Stimulated activated CD4-positive, alpha-beta T cell treated with anti-CD3 and anti-CD28 coated beads, Interleukin-4, amount 100 ng/mL, for 4 hours (primary cell): Measurements from ENCODE around the gene CCDC167.

Experiments
- DNase-seq, 2 experiments: peaks; one replicate each; pipeline ENCODE4 v3.0.0-alpha.2; 2020

The CCDC167 gene

DNA sequence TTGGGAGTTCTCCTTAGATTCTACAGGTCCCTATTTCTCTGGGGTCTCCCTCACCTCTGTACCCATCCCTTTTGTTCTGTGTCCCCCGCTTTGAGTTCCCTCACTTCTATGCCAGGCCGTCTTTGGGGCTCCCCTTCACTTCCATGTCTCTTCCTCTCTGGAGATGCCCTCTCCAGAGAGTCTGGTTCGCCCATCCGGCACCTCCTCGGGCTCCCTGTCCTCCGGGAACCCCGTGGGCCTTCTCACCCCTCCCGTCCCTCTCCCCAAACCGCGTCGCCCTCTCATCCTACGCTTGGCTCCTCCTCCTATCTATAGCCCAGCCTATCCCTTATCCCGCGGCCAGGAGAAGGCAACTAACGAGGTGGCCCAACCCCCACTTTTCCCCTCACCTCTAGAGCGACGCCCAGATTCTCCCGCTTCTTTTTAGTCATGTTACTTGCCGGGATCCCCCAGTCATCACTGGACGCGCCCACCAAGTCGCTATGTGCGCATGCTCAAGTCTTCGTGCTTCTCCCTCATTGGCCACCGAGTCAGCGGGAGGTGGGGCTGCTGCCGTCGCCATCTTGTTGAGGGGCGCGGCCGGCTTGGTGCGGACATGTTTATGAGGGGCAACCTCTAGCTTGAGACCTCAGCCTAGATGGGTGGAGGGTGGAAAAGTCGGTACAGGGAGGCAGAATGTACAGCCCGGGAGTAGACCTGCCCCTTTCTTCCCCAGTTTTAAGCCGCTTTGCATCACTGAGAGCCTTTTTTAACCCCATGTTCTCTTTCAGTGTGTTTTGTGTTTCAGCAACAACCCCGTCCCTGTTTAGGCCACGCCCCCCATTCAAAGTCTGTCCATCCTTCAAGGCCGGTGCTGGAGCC lies at the start of gene CCDC167:
TSS of gene CCDC167 (minus strand) at position 461 of the 861 bp plus-strand sequence. CDS start at position 431, 30 bp downstream.
- peak; percentile 93 to 96 for DNase-seq

DNA sequence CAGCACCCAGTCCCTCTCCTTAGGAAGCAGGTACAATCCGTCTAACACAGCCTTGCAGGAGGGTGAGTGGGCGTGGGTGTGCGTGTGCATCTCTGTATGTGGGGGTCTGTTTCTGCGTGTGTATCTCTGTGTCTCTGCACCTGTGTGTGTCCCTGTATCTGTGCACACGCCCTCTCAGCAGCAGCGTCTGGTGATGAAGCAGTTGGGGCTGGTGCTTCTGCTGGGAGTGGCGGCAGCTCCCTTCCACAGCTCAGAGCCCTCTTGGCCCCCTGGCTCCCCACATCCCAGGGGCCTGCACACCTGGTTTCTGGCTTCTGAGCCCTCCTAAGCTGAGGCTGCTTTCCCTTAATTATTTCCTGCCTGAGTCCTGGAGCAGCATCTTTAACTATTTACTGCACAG lies 49.5 kb upstream of the CCDC167 start:
- DNase-seq, result no peak

DNA sequence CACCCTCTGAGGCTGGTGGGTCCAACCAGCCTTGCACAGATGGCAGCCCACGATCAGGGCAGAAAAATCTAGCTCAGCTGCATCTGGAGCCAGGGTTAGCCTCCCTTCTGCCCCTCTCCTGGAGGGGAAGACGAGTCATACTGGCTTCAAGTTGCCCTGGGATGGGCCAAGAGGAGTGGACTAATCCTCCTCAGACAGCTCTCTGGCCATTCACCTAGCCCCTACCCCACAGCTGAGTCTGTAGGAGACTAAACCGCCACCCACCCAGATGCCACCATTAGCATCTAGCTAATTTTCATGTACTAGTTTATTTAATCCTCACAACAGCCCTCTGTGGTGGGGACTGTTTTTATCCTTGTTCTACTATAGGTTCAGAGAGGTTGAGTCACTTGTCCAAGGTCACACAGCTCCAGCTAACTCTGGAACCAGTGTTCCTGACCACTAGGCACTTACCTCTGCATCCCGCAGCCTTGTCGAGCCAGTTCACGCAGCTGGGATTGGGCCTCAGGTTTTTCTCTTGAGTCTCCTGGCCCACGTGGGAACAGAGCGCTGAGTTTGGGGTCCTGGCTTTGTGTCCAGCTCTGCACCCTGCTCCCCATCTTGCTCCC lies 48.5 kb upstream of the CCDC167 start:
- DNase-seq, result no peak

DNA sequence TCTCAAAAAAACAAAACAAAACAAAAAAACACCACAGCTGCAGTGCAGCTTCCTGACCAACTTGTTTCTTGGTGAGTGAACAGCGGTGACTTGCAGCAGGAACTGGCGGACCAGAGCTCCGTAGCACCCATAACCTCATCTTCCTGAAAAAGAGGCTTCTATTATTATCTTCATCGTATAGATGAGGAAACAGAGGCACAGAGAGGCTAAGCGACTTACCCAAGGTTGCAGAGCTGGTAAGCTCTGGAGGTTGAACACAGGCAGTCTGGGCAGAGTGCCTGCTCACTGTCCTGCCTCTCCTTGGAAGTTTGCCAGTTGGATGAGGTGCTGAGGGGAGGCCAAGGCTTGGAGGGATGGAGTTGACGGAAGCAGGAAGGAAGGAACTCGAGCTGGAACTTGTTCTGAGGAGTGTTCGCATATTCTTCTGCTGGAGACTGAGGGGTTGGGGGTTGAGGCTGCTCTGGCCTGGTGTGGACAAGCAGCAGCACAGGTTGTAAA lies 47.9 kb upstream of the CCDC167 start:
- DNase-seq, result no peak

DNA sequence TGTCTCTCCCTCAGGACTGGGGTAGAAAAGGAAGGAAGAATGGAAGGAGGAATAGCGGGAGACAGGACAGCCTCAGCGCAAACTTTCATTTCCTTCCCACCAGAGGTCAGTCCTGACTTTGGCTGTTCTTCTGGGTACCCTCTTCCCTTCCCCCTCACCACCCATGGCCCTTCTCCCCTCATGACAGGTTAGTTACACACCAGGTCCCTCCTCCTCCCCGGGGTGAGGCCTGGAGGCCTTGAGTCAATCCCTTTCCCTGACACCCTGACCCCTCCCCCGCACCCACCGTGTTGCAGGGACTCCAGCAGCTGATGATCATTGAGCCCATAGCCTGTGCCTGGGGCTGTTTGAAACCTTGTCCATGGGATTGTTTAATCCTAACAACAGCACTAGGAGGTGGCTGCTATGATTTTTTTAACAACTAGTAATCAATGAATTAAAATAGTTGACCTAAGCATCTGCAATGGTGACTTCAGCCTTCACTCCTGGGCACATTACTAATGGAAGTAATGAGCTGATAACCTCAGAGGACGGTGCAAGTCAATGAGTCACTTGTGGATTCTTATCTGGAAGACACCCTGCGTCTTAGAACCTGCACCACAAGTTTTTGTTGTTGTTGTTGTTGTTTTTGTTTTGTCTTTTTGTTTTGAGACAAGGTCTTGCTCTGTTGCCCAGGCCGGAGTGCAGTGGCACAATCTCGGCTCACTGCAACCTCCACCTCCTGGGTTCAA lies 46.6 kb upstream of the CCDC167 start:
- no peak for DNase-seq

DNA sequence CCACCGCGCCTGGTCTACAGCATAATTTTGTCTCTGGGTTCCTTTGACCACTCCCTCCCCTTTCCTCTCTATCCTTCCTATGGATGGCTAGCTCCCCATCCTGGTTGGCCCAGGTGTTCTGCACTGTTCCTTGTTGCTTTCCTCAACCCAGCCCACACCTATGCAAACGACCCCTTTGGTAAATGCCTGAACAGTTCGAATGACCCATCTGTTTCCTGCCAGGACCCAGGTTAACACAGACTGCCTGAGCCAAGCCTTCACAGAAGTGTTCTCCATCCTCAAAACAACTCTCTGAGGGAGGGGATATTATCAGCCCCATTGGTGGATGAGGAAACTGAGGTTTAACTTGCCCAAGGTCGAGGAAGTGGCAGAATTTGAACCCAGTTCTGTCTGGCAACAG lies 44.8 kb upstream of the CCDC167 start:
- DNase-seq, result no peak

DNA sequence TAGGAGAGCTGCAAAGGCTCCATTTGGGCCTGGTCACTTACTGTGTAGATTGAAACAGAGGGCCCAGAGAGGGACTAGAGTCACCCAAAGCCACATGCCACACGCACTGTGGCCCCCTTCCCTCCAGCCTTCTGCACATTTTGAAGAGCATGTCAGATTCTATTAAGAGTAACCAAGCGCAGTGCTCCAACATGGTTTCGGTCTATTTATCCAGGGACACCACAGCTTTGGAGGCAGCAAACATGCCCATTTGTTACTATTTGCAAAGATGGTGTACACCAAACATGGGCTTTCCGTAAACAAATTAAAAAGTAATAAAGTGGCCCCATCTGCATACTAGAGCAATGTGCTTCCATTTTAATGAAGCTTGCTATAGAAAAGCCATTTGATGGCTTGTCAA lies 43.7 kb upstream of the CCDC167 start:
- DNase-seq, result no peak

DNA sequence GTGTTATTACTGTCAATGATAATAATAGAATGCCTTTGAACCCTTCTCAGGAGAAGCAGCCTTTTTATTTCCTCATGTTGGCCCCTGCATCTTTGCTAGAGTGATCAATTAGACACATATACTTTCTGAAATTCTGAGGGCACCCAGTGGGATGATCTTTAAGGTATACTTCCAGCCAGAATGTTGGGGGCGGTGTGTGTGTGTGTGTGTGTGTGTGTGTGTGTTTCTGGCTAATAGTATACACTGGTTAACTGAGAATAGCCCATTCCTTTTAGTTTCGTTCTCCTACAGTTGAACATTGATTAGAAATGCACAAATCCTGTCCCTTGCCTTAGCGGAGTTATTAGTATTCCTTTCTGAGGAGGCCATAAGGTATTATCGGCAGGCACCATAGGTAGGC lies 41.7 kb upstream of the CCDC167 start:
- no peak for DNase-seq

DNA sequence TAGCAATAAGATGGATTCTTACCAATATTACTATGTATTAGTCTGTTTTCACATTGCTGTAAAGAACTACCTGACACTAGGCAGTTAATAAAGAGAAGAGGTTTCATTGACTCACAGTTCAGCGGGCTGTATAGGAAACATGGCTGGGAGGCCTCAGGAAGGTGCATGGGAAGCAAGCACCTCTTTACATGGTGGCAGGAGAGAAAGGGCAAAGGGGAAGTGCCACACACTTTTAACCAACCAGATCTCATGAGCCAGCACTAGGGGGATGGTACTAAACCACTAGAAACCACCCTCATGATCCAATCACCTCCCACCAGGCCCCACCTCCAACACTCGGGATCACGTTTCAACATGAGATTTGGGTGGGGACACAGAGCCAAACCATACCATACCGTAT lies 40.7 kb upstream of the CCDC167 start:
- no peak for DNase-seq

DNA sequence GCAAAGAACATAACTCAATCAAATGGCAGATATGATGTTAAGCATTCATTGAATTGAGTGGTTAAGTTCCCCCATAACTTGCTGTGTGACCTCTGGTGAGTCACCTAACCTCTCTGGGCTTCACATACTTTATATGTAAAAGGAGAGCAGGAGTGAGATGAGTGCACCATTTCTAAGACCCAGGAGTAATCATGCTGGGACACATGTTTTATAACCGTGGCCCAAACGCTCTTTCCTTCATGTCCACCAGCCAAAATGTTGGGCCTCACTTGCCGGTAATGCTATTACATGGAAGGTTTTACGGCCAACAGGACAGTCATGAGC lies 40.3 kb upstream of the CCDC167 start:
- DNase-seq, result no peak

DNA sequence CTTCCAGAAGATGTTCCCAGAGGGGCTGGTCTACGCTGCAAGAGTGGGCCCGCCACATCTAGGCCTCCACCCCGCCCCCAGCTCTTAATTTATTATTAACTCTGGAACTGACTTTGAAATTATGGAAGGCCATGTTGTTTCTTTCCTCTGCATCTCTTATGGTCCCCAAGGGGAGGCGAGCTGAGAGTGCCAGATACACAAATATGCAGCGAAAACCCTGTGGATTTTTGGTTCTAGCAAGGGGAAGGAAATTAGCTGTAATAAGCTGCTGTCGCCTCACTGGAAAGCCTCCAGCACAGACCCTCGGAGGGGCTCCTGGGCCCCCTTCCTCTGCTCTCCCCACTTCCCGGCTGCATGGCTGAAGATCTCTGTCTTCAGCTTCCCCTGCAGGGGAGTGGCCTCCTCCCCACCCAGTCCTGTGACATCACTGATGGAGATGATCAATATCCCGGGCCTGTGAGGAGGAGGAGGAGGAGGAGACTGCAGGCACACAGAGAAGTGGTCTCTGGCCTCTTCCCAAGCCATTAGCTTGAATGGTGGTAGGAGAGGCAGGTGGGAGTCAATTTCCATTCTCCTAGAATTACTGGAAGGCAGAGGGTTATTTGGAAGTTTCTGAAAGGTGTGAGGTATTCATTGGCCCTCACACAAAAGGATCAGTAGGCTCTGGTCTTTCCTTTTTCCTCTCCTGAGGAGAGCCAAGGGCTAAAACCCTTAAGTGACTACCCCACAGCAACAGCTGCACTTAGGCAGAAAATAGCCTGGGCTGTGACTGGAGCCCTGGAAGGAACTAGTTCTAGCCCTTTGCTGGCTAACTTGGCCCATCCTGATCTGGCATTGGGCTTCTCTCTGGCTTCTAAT lies 39.7 kb upstream of the CCDC167 start:
- DNase-seq, result no peak

DNA sequence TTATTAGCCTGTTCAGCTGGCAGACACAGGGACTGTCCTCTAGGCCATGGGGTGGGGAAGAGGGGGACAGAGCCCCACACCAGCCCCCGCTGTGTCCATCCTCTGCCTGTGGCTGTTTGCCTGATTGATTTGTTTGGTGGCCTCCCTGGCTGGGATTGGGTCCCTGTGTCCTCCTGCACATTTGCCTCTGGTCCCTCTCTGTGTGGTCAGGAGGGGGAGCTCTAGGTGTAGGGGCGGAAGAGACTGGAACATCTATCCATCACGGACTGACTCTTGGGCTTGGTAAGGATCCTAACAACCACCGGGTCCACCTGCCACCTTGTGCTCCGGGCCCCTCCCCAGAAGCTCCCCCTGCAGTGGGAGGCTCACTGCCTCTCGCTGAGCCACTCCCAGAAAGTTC lies 38.4 kb upstream of the CCDC167 start:
- no peak for DNase-seq

DNA sequence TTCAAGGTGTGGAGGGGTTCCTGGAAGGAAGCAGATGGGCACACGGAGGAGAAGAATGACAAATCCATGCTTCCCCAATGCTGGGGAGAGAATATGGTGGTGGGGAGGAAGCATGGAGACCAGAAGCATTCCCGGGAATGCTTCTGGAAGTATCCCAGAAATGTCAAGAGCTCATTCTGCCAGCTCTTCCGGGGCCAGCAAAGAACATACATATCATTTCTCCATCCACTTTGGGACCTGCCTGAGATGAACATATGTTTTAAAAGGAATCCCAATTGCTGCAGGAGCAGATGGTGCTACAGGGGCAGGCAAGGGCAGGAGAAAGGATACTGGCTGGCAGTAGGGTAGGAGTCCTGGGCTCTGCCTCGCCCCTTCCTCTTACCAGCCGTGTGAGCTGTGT lies 37.9 kb upstream of the CCDC167 start:
- DNase-seq, result no peak

DNA sequence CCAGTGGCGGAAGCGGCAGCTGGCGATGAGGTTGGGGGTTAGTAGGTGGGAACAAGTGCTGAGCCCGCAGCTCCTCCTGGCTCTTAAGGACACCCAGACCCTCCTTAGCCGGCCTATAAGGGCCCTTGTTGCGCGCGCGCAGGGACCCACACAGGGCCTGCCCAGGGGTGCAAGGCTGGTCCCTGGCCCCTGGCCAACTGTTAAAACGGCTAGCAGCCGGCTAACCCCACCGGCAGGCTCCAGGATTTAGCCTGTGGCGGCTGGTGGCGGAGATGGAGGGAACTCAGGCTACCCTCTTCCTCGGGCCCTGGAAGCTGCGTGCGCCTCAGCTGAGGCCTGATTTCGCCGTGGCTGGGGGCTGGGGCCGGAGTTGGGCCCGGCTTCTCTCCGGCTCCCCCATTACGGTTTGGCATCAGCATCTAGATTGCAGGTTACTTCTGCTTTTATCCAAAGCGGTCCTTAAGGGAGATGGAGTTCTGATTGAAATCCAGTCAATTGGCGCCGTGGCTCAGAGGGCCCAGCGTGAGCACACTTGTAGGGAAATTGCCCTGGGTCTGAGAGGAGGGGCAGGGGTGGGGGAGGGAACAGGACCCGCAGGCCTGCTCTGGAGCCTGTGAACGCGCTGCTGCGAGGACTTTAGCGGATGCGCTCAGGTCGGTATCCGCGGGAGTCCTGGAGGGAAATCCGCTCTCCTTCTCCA lies 36.9 kb upstream of the CCDC167 start:
- no peak for DNase-seq

DNA sequence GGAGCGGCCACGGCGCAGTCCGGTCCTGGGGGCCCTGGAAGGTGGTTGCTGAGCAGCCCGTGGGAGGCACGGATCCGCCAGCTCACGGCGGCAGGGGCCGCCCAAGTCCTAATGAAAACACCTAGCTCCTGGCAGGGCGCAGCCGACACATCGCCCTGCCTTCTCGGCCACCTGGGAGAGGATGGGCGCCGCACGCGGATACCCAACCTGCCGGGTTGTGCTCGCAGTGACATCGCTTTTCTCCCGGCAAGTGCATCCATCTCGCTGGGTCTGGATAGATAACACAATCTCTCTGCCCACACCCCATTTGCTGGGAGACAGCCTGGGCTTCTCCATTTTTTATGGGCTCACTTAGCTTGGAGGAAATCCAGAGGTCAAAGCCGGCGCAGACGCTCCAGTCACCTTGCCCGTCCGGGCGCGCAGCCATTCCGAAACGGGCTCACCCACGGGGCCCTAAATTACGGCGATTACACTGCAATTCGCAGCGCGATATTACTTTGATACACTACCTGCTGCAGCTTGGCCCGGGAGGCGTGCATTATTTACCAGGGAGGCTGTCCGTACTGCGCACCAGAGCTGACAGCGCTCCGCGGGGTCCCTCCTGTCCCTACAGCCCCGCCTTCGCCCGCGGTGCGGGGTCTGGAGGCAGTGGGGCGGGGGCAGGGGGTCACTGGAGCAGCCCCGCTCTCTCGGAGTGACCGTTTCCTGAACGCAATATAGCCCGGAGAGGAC lies 36.2 kb upstream of the CCDC167 start:
- peak in 1 of 2 experiments; percentile 30 for DNase-seq

DNA sequence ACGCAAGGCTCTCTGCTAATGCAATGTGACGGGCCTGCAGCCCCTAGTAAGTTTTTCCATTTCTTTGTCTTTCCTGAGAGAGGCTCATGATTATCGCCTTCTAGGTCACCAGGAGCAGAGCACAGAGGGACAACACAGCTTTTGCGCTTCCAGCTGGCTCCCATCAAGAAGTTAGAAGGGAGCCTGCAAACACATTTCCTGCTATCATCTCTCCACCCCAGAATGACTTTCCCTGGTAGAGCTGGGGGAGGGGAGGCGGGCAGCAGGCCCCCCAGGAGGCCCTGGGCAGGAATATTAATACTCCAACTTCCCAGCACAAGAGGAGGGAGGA lies 35.7 kb upstream of the CCDC167 start:
- DNase-seq, result no peak

DNA sequence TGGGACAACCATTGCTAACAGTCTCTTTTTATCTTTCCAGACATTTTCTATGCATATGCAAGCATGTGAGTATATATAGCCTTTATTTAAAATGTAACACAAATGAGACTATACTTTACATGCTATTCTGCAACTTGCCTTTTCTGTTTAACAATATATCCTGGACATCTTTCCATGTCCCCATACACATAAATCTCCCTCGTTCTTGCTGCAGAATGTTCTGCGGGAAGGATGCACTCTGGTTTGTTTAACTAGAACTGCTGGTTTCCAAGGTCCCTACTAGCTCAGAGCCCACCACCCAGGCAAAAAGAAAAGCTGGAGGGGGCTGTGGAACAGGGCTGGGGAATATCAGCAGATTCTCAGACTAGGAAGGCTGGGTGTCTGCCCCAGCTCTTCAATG lies 35.2 kb upstream of the CCDC167 start:
- DNase-seq, result no peak

DNA sequence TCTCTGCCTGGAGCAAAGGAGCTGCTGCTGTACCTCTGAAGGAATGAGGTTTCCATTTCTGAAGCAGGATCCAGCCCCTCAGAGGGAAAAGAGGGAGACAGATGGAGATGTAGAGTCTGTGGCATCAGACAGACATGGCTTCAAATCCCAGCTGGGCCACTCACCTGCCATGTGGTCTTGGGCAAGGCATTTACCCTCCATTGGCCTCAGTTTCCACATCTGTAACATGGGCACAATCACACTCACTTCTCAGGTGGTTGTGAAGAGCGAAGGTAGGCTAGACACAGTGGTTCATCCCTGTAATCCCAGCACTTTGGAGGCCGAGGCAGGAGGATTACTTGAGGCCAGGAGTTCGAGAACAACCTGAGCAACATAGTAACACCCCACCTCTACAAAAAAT lies 32.4 kb upstream of the CCDC167 start:
- no peak for DNase-seq

DNA sequence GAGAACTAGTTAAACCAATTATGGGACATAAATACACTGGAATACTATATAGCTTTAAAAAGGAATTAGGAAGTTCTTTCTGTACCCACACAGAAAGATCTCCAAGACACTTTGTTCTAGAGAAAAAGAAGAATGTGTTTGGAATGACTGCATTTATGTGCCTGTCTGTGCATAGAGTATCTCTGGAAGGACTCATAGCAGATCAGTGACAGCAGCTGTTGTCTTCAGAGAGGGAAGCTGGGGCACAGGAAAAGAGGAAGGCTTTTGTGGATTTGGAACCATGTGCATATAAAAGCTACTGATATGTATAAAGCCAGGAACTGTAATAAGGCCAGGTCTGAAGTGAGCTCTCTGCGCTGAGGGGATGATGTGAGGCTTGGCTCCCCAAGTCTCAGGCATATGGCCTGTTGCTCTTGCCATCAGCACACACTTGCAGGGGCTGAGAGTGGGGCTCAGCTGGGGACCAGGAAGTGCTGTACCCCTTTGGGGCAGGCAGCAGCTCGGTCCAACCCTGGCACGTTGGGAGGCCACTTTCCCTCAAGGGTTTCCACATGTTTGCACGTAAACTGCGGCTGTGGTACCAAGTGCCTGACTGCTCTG lies 31.8 kb upstream of the CCDC167 start:
- DNase-seq, result no peak

DNA sequence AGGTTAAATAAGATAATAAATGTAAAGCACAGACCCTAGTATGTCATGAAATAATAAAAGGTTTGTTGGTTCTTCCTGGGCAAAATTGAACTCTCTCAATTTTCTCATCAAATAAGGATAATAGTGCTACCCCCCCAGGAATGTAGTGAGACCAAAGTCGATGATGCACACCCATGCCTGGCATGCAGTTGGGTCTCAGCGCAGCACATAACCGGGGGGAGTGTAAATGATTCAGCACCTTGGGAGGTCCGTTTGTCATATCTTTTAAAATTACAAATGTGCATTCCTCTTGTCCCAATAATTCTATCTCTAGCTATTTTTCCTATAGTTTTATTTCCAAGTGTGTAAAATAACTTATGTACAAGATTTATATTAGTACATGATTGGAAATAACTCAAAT lies 31.3 kb upstream of the CCDC167 start:
- no peak for DNase-seq

DNA sequence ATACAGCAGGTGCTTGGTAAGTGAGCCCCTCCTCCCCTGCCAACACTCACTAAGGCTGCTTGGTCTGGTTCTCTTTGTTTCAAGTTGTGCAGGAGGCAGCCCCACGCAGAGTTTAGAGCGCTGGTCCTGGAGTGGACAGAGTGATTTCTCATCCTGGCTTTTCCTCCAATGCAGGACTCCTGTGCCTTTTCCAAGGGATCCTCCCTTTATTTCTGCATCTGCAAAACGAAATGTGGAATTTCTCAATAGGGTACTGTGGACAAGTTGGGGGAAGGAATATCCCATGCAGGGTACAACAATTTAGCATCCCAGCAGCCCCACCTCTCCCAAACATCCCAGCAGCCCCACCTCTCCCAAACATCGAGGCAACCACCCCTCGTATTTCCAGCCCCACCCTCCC lies 30.6 kb upstream of the CCDC167 start:
- no peak for DNase-seq
